SHP77 (cell line): ENCODE results near the gene ADAM20.
A peak's percentile ranks its signal among the peaks of the same experiment; 100 is the strongest.
"Not testable (repeated sequence)": the region's sequence is repeated elsewhere in the genome, so short reads cannot be mapped to it uniquely, and the experiment has no call there.

Experiments used
- DNase-seq, 2 experiments: peaks; one replicate each; lab custom pipeline; 2025; lab: John Stamatoyannopoulos, UW

The ADAM20 gene

DNA sequence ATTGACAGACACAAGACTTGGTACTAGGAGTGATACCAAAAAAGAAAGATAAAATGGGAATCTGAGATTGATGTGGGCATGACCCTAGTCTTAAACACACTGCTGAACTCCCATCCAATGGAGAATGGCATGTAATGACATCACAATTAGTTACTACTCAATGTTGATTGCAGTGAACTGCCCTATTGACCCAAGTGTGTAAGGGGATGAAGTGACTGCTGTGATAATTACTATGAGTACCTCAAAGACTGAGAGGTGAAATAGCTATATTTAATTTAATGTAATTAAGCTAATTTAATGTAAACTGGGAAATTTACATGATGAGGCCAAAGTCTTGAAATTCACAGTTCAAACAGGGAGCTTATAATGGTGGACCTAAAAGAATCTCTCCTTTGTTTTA, at the start of gene ADAM20:
Gene ADAM20 (minus strand): TSS at position 101 of the 400 bp plus-strand sequence. CDS start 10,247 bp downstream, outside the sequence.
- no peak for DNase-seq

- DNase-seq: no peak
Observed at GRCh38 chr14:70576891-70577290, 42.1 kb upstream of the ADAM20 start.

DNA sequence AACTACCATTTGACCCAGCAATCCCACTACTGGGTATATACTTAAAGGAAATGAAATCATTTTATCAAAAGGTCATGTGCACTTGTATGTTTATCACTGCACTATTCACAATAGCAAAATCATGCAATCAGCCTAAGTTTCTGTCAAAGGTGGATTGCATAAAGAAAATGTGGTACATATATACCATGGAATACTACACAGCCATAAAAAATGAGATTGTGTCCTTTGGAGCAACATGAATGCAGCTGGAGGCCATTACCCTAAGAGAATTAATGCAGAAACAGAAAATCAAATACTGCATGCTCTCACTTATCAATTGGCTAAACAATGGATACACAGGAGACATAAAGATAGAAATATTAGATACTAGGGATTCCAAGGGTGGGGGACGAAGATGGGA, 38.2 kb upstream of the ADAM20 start:
- DNase-seq: no peak

- no peak for DNase-seq
Observed at GRCh38 chr14:70571139-70571538, 36.3 kb upstream of the ADAM20 start.

DNA sequence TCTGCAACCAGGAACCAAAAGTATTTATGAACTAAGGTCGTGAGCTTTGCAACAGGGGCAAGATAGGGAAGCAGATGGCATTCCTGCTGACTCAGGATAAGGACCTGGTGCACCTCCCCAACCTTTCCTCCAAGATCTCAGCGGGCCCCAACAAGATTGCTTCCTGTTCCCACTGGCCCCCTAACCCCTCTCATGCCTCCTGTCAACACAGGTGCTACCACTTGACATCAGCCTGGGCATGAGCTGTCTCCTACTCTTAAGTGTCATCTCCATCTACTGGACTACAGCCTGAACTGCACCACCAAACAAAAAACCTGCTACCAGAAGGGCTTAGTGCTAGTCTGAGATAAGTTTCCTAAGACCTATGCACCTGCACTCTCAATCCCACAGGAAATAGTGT, 33.0 kb upstream of the ADAM20 start:
- DNase-seq: peak; percentile 20 to 34

DNA sequence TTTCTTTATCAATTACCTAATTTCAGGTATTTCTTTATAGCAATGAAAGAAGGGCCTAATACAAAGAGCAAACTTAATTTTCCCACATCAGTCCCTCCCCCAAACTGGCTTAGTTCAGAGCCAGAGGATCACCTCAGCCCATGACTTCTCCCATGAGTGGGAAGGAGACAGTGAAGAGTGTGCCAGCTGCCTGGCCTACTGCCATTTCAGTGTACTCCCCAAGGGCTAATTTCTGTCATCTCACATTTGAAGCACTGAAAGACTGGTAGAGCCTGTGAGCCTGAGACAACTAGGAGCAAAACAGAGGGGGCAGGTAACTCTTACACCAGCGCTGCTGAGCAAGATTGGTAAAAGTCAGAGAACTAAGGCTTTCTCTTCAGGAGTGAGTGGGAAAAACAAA, 29.1 kb upstream of the ADAM20 start:
- DNase-seq: no peak

DNA sequence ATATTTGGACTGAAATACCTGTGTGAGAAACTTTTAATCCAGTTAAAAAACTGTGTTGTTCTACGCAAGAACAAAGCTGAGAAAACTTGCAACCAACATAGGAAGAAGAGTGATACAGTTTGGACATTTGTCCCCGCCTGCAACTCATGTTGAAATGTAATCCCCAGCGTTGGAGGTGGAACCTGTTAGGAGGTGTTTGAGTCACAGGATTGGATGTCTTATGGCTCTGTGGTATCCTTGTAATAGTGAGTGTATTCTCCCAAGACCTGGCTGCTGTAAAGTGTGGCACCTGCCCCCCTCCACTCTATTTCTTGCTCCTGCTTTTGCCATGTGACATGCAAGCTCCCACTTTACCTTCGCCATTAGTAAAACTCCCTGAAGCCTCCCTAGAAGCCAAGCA, 28.6 kb upstream of the ADAM20 start:
- no peak for DNase-seq

- no peak for DNase-seq
Observed at GRCh38 chr14:70558356-70558755, 23.6 kb upstream of the ADAM20 start.

DNA sequence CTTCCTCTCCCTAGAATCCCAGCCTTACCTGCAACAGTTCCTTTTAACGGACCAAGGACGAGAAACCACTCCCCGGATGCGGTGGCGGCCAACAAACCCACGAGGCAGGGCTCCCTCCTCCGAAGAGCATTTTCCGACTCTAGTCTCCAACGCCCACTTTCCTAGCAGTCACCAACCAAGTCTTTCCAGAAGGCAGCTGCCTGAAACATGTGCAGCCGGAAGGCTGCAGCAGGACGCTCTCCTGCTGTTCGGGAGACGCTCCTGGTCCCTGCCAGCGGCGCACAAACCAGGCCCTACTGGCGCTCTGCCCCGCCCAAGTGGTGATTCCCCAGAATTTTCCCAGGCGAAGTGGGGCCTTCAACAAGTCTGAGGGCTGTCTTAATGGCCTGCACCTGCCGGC, 21.1 kb upstream of the ADAM20 start:
- no peak for DNase-seq

- no peak for DNase-seq
Observed at GRCh38 chr14:70538087-70538486, 3.3 kb upstream of the ADAM20 start.

DNA sequence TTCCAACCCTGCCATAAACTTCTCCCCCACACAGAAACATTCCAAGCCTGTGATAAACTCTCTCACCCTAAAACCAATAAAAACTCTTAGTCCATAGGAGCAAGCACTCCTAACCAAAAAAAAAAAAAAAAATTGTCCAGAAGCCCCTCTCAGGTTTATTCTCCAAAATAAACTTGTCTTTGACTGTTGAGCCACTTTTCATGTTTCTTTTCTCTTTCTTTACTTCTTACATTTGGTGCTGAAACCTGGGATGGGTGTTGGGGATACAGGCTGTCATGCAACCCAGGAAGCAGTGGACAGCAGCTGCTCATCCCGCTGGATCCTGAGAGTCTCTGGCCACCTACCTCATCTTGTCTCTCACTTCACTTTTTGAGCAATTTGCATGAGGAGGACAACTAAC, 2.0 kb upstream of the ADAM20 start:
- no peak for DNase-seq

GRCh38 chr14:70530417-70530816, 4.4 kb downstream of the ADAM20 start:
- DNase-seq: no peak

GRCh38 chr14:70527501-70528105, 7.2 kb downstream of the ADAM20 start:
- DNase-seq: no peak

DNA sequence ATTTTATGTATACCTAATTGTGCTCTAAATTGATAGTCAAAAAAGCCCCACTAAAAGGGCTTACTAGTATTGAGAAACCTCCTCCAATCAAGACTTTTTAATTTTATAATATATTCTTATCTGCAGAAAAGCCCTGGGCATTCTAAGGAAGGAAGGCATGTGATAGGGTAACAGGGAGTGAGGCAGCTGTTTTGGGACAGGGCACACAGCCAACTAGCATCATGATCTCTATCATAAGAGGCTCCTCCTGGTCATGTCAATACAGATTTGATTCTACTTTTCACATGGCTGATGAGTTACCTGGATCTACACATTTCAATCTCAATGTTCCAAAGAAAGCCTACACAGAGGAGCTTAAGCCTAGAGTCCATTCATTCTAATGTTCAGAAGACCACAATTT, 9.1 kb downstream of the ADAM20 start:
- DNase-seq: peak in 1 of 2 experiments; percentile 2

DNA sequence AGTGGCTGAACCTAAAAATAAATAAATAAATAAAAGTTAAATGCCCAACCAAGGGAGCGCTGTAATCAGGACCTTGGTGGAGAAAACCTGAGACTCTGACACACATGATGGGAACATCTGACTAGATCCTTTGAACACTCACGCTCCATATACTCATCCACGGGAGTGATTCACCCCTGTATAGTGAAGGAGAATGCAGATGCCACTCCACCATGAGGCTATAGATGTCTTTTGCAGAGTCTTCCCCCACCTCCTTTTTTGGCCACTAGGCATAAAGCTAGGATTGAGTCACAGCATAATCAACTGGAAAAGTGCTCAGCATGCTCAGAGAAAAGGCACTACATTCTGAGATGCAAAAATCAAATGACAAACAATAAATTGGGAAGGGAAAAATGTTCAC, 19.0 kb downstream of the ADAM20 start:
- DNase-seq: no peak

- no peak for DNase-seq
Observed at GRCh38 chr14:70514168-70515069, 20.4 kb downstream of the ADAM20 start.

GRCh38 chr14:70498191-70498590, 36.6 kb downstream of the ADAM20 start:
- no peak for DNase-seq

DNA sequence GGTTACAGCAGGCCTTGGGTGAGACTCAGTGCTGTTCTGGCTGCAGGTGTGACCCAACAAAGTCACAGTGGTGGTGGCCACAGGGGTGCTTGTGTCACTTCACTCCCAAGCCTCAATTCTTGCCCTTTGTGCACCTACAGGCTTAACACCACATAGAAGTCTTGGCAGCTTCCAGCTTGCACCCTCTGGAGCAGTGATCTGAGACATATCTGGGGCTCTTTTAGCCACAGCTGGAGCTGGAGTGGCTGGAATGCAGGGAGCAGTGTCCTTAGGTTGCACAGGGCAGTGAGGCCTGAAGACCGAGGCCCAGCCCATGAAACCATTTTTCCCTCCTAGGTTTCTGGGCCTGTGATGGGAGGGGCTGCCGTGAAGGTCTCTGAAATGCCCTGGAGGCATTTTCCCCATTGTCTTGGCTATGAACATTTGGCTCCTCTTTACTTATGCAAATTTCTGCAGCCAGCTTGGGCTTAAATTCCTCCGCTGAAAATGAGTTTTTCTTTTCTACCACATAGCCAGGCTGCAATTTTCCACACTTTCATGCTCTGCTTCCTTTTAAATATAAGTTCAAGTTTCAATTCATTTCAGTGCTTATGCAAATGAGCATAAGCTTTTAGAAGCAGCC, 45.1 kb downstream of the ADAM20 start:
- no peak for DNase-seq

DNA sequence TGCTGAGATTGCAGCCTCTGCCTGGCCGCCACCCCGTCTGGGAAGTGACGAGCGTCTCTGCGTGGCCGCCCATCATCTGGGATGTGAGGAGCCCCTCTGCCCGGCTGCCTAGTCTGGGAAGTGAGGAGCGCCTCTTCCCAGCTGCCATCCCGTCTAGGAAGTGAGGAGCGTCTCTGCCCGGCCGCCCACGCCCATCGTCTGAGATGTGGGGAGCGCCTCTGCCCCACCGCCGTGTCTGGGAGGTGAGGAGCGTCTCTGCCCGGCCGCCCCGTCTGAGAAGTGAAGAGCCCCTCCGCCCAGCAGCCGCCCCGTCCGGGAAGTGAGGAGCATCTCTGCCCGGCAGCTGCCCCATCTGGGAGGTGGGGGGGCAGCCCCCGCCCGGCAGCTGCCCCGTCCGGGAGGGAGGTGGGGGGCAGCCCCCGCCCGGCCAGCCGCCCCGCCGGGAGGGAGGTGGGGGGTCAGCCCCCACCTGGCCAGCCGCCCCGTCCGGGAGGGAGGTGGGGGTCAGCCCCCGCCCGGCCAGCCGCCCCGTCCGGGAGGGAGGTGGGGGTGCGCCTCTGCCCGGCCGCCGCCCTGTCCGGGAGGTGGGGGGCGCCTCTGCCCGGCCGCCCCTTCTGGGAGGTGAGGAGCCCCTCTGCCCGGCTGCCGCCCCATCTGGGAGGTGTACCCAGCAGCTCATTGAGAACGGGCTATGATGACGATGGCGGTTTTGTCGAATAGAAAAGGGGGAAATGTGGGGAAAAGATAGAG, 57.3 kb downstream of the ADAM20 start:
- not testable (repeated sequence) for DNase-seq

DNA sequence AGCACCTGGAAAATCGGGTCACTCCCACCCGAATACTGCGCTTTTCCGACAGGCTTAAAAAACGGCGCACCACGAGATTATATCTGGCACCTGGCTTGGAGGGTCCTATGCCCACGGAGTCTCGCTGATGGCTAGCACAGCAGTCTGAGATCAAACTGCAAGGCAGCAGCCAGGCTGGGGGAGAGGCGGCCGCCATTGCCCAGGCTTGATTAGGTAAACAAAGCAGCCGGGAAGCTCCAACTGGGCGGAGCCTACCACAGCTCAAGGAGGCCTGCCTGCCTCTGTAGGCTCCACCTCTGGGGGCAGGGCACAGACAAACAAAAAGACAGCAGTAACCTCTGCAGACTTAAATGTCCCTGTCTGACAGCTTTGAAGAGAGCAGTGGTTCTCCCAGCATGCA, 59.3 kb downstream of the ADAM20 start:
- DNase-seq: not testable (repeated sequence)

DNA sequence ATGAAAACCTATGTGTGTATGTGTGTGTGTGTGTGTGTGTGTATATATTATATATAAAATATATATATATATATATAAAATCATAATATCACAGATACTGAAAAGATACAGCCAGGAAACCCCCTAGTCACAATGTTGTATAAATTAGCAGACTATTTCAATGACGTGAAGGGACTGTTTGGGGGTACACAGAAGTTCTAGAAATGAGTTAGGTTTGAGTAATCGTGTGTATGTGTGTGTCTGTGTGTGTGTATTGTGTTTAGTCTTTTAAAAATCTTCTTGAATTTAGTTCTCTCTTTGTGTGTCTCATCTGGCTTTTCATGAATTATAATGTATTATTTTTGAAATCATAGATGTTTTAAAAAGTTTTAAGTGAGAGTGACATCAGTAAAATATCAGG, 61.0 kb downstream of the ADAM20 start:
- no peak for DNase-seq
